ENCODE data around the gene CLDN16. TPM values are rescaled to one million over a fixed set of nuclear protein-coding genes. Genes with fewer than 3 reads are reported as not detected.

The CLDN16 gene
- total and polyA plus RNA-seq, 9 of the 15 experiments (the other 6 are each of a cell fraction or from before 2014, with no cell fraction given) = 0.04 to 0.11 (median 0.04) TPM; not detected in 6

- no peaks in the 10 kb centered on the region for H3K9me3 ChIP-seq (replicated peaks; ENCODE audit: control insufficient read depth, insufficient read depth, low read depth, low read length)
- H3K9me1 ChIP-seq (ENCODE audit: control insufficient read depth, insufficient read depth, low read length) = no peaks in the 10 kb centered on the region
- BruUV-seq (replicated peaks) = no TSS peak
- H3K27me3 ChIP-seq (ENCODE audit: control insufficient read depth in 2 of 2, insufficient read depth in 2 of 2, low read length in 2 of 2) = no peaks in the 10 kb centered on the region
- no peaks in the 10 kb centered on the region for H3K79me2 ChIP-seq (ENCODE audit: control insufficient read depth, insufficient read depth, low read length)
- no peaks in the 10 kb centered on the region for H3K4me1 ChIP-seq (replicated peaks in 1 of 2; ENCODE audit: control insufficient read depth in 2 of 2, insufficient read depth in 2 of 2, low read length in 2 of 2)
- 3% methylated on average over 2 of the region's 2 CpGs for WGBS (ENCODE audit: insufficient coverage, low coverage, missing lambda C conversion rate)
- ATAC-seq (no peak), DNase-seq (ENCODE audit: extremely low read depth in 1 of 4, low spot score in 3 of 4) (no peak), FAIRE-seq (no peak)
- intact Hi-C loops (cut with micrococcal nuclease) = no loop called here
- H2AFZ ChIP-seq (ENCODE audit: low read depth, low read length) = no peak overlapping the region
- ChIA-PET POLR2A (no interaction called here), CTCF (ENCODE audit: low intra/inter-chr PET ratio) (no interaction called here)
- H3K27ac ChIP-seq (ENCODE audit: extremely low read depth, low read depth, low read length) = no peak overlapping the region
- no peak for TF ChIP-seq TAL1 (IDR thresholded peaks at IDR 0.05)
- TF ChIP-seq HDAC6 (IDR thresholded peaks at IDR 0.05; ENCODE audit: low read depth, low read length) = no peak
- no peak for TF ChIP-seq RUNX1 (IDR thresholded peaks at IDR 0.05; ENCODE audit: low read depth)
- no peak for TF ChIP-seq ETS2 (tag; IDR thresholded peaks at IDR 0.05; ENCODE audit: borderline replicate concordance, poor library complexity, severe bottlenecking)
- no peak for TF ChIP-seq ZNF398 (CRISPR knock-in tag; IDR thresholded peaks at IDR 0.05)
- no peak for TF ChIP-seq ATF2 (CRISPR knock-in tag; IDR thresholded peaks at IDR 0.05)
- TF ChIP-seq ZMIZ1 (IDR thresholded peaks at IDR 0.05; ENCODE audit: low read depth in 2 of 2, low read length in 2 of 2) = no peak
- H3K4me2 ChIP-seq (ENCODE audit: insufficient read depth, low read length) = no peak overlapping the region
- no peaks in the 10 kb centered on the region for H3K36me3 ChIP-seq (ENCODE audit: control insufficient read depth, insufficient read depth, low read length)
- no peaks in the 10 kb centered on the region for H4K20me1 ChIP-seq (replicated peaks; ENCODE audit: control insufficient read depth, insufficient read depth, low read length)
- no peak overlapping the region for H3K4me3 ChIP-seq
- in situ Hi-C loops (cut with MboI) = no loop called here
- no peak overlapping the region for H3K9ac ChIP-seq (ENCODE audit: insufficient read depth in 1 of 2, low read depth in 2 of 2, low read length in 2 of 2)
Measured at GRCh38 chr3:190371152-190371551, 16.8 kb upstream of the CLDN16 start.
